ENCODE results near the gene TMEM53.
"Not testable (repeated sequence)": the region's sequence is repeated elsewhere in the genome, so short reads cannot be mapped to it uniquely, and the experiment has no call there.

TMEM53 gene

GRCh38 chr1:44672254-44672955, 1.9 kb downstream of the TMEM53 start:
- Histone ChIP-seq H3F3A (ENCODE audit: insufficient read depth) (no peaks in the 10 kb centered on the region), H3K9ac (ENCODE audit: low read length) (no peak overlapping the region), H3K79me2 (ENCODE audit: insufficient read depth, low read length) (no peaks in the 10 kb centered on the region), H3K9me3 (ENCODE audit: insufficient read depth, low read length) (no peaks in the 10 kb centered on the region), H3K27me3 (ENCODE audit: low read length) (no peaks in the 10 kb centered on the region), H3K36me3 (ENCODE audit: low read length) (no peaks in the 10 kb centered on the region), H2AFZ (ENCODE audit: low read depth, low read length, severe bottlenecking) (no peak overlapping the region), H3K27ac (ENCODE audit: low read depth, low read length) (no peak overlapping the region), H3K9me2 (replicated peaks; ENCODE audit: insufficient read depth, low read length) (no peaks in the 10 kb centered on the region), H3K4me2 (ENCODE audit: low read depth, low read length, poor library complexity, severe bottlenecking) (no peak overlapping the region), H3K4me3 (ENCODE audit: insufficient read depth, low read length, poor library complexity, severe bottlenecking) (no peak overlapping the region), H4K20me1 (ENCODE audit: low read depth, low read length) (no peaks in the 10 kb centered on the region)
- TF ChIP-seq CTCF (IDR thresholded peaks at IDR 0.05; ENCODE audit: insufficient read depth, low read length, poor library complexity, severe bottlenecking) (no peak), EZH2phosphoT487 (conservative IDR thresholded peaks at IDR 0.05; ENCODE audit: low read length) (no peak)

GRCh38 chr1:44670751-44671640, 3.3 kb downstream of the TMEM53 start:
- H3K4me3 ChIP-seq (ENCODE audit: insufficient read depth, low read length, poor library complexity, severe bottlenecking): no peak overlapping the region
- TF ChIP-seq EZH2phosphoT487 (conservative IDR thresholded peaks at IDR 0.05; ENCODE audit: low read length) (no peak), CTCF (IDR thresholded peaks at IDR 0.05; ENCODE audit: insufficient read depth, low read length, poor library complexity, severe bottlenecking) (no peak)
- no peak overlapping the region for H3K9ac ChIP-seq (ENCODE audit: low read length)

GRCh38 chr1:44666719-44667118, 7.6 kb downstream of the TMEM53 start:
- not testable (repeated sequence) for H3K36me3 ChIP-seq (ENCODE audit: low read length); H3K4me3 ChIP-seq (ENCODE audit: insufficient read depth, low read length, poor library complexity, severe bottlenecking); H3K9me3 ChIP-seq (ENCODE audit: insufficient read depth, low read length); H2AFZ ChIP-seq (ENCODE audit: low read depth, low read length, severe bottlenecking); H3K27ac ChIP-seq (ENCODE audit: low read depth, low read length); H3K79me2 ChIP-seq (ENCODE audit: insufficient read depth, low read length); H4K20me1 ChIP-seq (ENCODE audit: low read depth, low read length); H3K27me3 ChIP-seq (ENCODE audit: low read length); H3F3A ChIP-seq (ENCODE audit: insufficient read depth); H3K4me2 ChIP-seq (ENCODE audit: low read depth, low read length, poor library complexity, severe bottlenecking); H3K9ac ChIP-seq (ENCODE audit: low read length); H3K9me2 ChIP-seq (replicated peaks; ENCODE audit: insufficient read depth, low read length)

More at GRCh38 chr1:44670751-44671640, 3.3 kb downstream of the TMEM53 start:
- Histone ChIP-seq H3K9me2 (replicated peaks; ENCODE audit: insufficient read depth, low read length) (no peaks in the 10 kb centered on the region), H3K27ac (ENCODE audit: low read depth, low read length) (no peak overlapping the region), H3K79me2 (ENCODE audit: insufficient read depth, low read length) (no peaks in the 10 kb centered on the region), H4K20me1 (ENCODE audit: low read depth, low read length) (no peaks in the 10 kb centered on the region), H3K27me3 (ENCODE audit: low read length) (no peaks in the 10 kb centered on the region), H3K36me3 (ENCODE audit: low read length) (no peaks in the 10 kb centered on the region), H3F3A (ENCODE audit: insufficient read depth) (no peaks in the 10 kb centered on the region), H3K9me3 (ENCODE audit: insufficient read depth, low read length) (no peaks in the 10 kb centered on the region), H3K4me2 (ENCODE audit: low read depth, low read length, poor library complexity, severe bottlenecking) (no peak overlapping the region), H2AFZ (ENCODE audit: low read depth, low read length, severe bottlenecking) (no peak overlapping the region)

Data from SU-DHL-6 (cell line).